Glutamatergic neuron (in vitro differentiated cells): ENCODE results near the gene ADRM1. TPM values are rescaled to one million over a fixed set of nuclear protein-coding genes. Genes with fewer than 3 reads are reported as not detected.

Source experiments
- DNase-seq: peaks from one replicate; pipeline ENCODE4 v3.0.0; 2022
- H3K27ac Mint-ChIP-seq: one replicate; pipeline ENCODE4 v1.8.0; 2020; ENCODE audit warnings: mild to moderate bottlenecking, mixed read lengths, inconsistent platforms; ENCODE audit not compliant: unreplicated experiment
- H3K27me3 Mint-ChIP-seq: one replicate; pipeline ENCODE4 v1.8.0; 2020; ENCODE audit warnings: mild to moderate bottlenecking, moderate library complexity, mixed read lengths, inconsistent platforms; ENCODE audit not compliant: unreplicated experiment
- H3K36me3 Mint-ChIP-seq: one replicate; pipeline ENCODE4 v1.8.0; 2020; ENCODE audit warnings: mild to moderate bottlenecking, mixed read lengths, inconsistent platforms; ENCODE audit not compliant: unreplicated experiment
- H3K4me1 Mint-ChIP-seq: one replicate; pipeline ENCODE4 v1.8.0; 2020; ENCODE audit warnings: mild to moderate bottlenecking, low read depth, mixed read lengths, inconsistent platforms; ENCODE audit not compliant: unreplicated experiment
- H3K4me3 Mint-ChIP-seq: one replicate; pipeline ENCODE4 v1.8.0; 2020; ENCODE audit warnings: mild to moderate bottlenecking, mixed read lengths, inconsistent platforms; ENCODE audit not compliant: unreplicated experiment
- H3K9me3 Mint-ChIP-seq: one replicate; pipeline ENCODE4 v1.8.0; 2020; ENCODE audit warnings: mild to moderate bottlenecking, moderate library complexity, mixed read lengths, inconsistent platforms; ENCODE audit not compliant: unreplicated experiment
- total RNA-seq: library from RNA; stranded (reverse); fragmentation: NEBNext Ultra II Directional; extraction: Animal tissue kit (Norgen Biotek cat#: 25700); gene quantifications from one replicate; pipeline ENCODE4 v1.2.1, GENCODE V29; 2021; ENCODE audit not compliant: unreplicated experiment
- TF ChIP-seq, protein P1 (sequence below): fragments of 200-600 bp; sonication (generic); IDR thresholded peaks from one replicate; pipeline ENCODE4 v1.5.0; 2021; ENCODE audit not compliant: partially characterized antibody, unreplicated experiment

Gene ADRM1
- total RNA-seq, 1 donor from 2014 or later = 74.8 TPM

DNA sequence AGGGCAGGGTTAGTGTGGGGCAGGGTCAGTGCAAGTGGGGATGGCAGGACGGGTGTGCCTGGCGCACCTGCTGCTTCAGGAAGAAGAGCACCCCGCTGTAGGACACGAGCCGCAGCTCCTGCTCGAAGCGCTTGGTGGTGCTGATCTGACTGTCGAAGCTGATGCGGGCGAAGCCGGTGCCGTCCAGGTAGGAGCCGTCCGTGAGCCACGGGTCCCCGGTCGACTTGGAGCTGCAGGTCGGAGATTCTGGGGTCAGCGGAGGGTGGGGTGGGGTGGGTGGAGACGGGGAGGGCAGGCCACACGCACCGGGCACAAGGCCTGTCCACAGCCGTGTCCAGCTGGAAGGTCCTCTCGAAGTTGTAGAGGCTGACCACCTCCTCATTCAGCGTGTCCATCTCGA, 10.2 kb downstream of the ADRM1 start:
- TF ChIP-seq, protein P1, sequence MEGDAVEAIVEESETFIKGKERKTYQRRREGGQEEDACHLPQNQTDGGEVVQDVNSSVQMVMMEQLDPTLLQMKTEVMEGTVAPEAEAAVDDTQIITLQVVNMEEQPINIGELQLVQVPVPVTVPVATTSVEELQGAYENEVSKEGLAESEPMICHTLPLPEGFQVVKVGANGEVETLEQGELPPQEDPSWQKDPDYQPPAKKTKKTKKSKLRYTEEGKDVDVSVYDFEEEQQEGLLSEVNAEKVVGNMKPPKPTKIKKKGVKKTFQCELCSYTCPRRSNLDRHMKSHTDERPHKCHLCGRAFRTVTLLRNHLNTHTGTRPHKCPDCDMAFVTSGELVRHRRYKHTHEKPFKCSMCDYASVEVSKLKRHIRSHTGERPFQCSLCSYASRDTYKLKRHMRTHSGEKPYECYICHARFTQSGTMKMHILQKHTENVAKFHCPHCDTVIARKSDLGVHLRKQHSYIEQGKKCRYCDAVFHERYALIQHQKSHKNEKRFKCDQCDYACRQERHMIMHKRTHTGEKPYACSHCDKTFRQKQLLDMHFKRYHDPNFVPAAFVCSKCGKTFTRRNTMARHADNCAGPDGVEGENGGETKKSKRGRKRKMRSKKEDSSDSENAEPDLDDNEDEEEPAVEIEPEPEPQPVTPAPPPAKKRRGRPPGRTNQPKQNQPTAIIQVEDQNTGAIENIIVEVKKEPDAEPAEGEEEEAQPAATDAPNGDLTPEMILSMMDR = no peak
- Mint-ChIP-seq H3K36me3 (no peaks in the 10 kb centered on the region), H3K27me3 (peaks cover 7% of the 10 kb centered on the region), H3K27ac (no peak overlapping the region), H3K4me1 (no peaks in the 10 kb centered on the region), H3K4me3 (no peak overlapping the region), H3K9me3 (peaks cover 4% of the 10 kb centered on the region)
- DNase-seq = no peak

DNA sequence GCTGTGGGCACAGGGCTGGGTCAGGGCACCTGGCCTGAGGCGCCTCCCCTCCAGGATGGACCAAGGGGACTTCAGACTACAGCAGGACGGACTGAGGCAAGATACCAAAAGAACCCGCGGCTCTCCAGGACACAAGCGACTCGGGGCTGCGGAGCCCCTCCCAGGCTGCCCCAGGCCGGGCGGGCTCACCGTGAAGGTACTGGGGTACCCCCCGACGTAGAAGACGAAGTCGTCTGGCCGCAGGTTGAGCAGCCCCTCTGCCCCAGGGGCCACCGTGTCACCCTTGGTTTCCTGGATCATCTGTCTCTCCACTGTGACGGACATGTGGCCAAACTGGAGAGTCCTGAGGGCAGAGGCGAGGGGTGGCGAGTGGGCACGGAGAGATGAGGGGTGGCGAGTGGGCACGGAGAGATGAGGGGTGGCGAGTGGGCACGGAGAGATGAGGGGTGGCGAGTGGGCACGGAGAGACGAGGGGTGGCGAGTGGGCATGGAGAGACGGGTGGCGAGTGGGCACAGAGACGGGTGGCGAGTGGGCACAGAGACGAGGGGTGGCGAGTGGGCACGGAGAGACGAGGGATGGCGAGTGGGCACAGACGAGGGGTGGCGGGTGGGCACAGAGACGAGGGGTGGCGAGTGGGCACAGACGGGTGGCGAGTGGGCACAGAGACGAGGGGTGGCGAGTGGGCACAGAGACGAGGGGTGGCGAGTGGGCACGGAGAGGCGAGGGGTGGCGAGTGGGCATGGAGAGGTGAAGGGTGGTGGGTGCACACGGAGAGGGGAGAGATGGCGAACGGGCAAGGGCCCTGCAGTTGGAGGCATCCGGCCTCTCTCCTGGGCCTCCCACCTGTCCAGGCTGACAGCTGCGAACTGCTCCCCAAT, 10.9 kb downstream of the ADRM1 start:
- Mint-ChIP-seq H3K27me3 (peaks cover 6% of the 10 kb centered on the region), H3K36me3 (no peaks in the 10 kb centered on the region), H3K4me3 (no peak overlapping the region), H3K9me3 (peaks cover 4% of the 10 kb centered on the region), H3K4me1 (no peaks in the 10 kb centered on the region), H3K27ac (no peak overlapping the region)
- DNase-seq = no peak
- TF ChIP-seq, protein P1 = no peak

DNA sequence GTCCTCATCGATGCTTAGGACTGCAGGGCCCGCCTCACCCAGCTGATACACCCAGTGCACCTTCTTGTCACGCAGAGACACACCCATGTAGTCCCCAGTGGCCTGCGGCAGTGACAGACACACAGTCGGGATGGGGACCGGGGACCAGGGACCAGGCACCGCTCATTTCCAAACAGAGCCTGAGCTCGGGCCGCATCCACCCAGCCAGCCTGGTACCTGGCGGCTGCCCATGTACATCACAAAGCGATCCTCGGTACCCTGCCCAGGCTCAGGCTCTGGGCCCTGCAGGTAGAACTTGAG, 11.5 kb downstream of the ADRM1 start:
- Mint-ChIP-seq H3K4me1 (no peaks in the 10 kb centered on the region), H3K27me3 (peaks cover 2% of the 10 kb centered on the region), H3K9me3 (peaks cover 4% of the 10 kb centered on the region), H3K36me3 (no peaks in the 10 kb centered on the region), H3K4me3 (no peak overlapping the region), H3K27ac (no peak overlapping the region)
- no peak for DNase-seq
- TF ChIP-seq, protein P1 = no peak

DNA sequence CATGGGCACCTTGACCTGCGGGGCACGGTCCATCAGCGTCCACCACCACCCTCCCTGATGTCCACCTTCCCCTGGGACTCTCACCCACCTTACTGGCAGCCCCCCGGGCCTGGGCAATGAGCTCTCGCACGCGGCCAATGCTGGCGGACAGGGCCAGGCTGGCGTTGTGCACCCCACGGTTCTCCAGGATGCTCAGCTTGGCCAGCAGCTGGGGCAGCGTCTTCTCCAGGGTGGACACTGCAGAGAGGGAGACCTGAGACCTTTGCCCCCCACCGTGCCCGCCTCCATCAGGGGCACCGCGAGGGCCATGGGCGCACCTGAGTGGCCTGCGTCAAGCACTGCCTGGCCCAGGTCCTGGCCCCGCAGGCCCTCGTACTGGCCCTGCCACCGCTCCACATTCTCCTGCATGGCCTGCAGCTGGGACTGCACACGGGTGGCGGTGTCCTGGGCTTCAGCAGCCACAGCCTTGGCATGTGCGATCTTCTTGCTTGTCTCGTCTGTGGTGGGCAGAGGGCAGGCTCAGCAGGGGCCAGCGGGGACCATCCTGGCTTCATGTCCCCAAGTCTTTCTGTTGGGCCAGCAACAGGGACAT, 12.0 kb downstream of the ADRM1 start:
- Mint-ChIP-seq H3K27me3 (peaks cover 3% of the 10 kb centered on the region), H3K4me3 (no peak overlapping the region), H3K4me1 (no peaks in the 10 kb centered on the region), H3K36me3 (no peaks in the 10 kb centered on the region), H3K9me3 (peaks cover 4% of the 10 kb centered on the region), H3K27ac (no peak overlapping the region)
- TF ChIP-seq, protein P1 = no peak
- no peak for DNase-seq

DNA sequence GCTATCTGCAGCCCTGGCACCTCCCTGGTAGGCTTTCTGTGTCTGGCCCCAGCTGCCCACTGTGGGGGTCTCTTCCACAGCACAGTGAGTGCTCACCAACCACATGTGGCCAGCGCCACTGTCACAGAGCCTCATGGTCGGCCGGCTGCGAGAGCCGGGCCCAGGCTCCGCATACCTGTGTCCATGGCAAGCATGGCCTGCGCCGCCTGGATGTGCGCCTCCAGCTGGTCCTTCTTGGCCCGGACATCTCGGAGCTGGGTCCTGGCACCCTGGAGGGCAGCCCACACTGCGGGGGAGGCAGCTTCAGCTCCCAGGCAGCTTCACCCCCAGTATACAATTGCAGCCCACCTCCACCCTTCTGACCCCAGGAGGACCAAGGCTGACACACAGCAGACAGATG, 13.0 kb downstream of the ADRM1 start:
- Mint-ChIP-seq H3K4me1 (no peaks in the 10 kb centered on the region), H3K36me3 (no peaks in the 10 kb centered on the region), H3K27me3 (peaks cover 5% of the 10 kb centered on the region), H3K27ac (no peak overlapping the region), H3K9me3 (peaks cover 4% of the 10 kb centered on the region), H3K4me3 (no peak overlapping the region)
- TF ChIP-seq, protein P1 = no peak
- DNase-seq = no peak
